ENCODE results near the gene ETV3. TPM values are rescaled to one million over a fixed set of nuclear protein-coding genes. Genes with fewer than 3 reads are reported as not detected.
A peak's percentile ranks its signal among the peaks of the same experiment; 100 is the strongest.

ETV3 gene
- total and polyA plus RNA-seq, 2 of the 4 experiments (the other 2 are of a cell fraction), result 6.4 to 14.7 TPM

GRCh38 chr1:157103268-157103667, 34.9 kb downstream of the ETV3 start:
- Histone ChIP-seq H3K14ac (replicated peaks; ENCODE audit: low read depth, low read length) (no peak overlapping the region), H3K9me1 (ENCODE audit: insufficient read depth, low read length) (peaks cover 19% of the 10 kb centered on the region), H3K4me3 (ENCODE audit: insufficient read depth, low read depth, low read length) (no peak overlapping the region), H4K20me1 (ENCODE audit: insufficient read depth, low read length) (no peaks in the 10 kb centered on the region), H3K9ac (ENCODE audit: low read depth, low read length) (no peak overlapping the region), H3K36me3 (ENCODE audit: control insufficient read depth, insufficient read depth, low read length) (no peaks in the 10 kb centered on the region), H2BK15ac (ENCODE audit: low read depth, low read length) (peak overlapping the region; percentile 38; the same call in 1 of the 3 replicates), H2AK5ac (ENCODE audit: low read depth, low read length) (no peak overlapping the region), H4K91ac (ENCODE audit: insufficient read depth, low read depth, low read length) (no peak overlapping the region), H3K4me1 (ENCODE audit: control insufficient read depth, insufficient read depth, low read length) (peaks cover 10% of the 10 kb centered on the region), H3K27ac (ENCODE audit: insufficient read depth, low read length) (no peak overlapping the region), H2AK9ac (replicated peaks; ENCODE audit: low read depth, low read length, poor library complexity) (no peak overlapping the region), H2AFZ (replicated peaks; ENCODE audit: low read length, poor library complexity) (no peak overlapping the region), H4K5ac (ENCODE audit: low read depth, low read length) (no peak overlapping the region), H2BK20ac (ENCODE audit: low read depth, low read length) (no peak overlapping the region), H2BK5ac (ENCODE audit: low read depth, low read length, poor library complexity, severe bottlenecking) (no peak overlapping the region), H3K56ac (ENCODE audit: extremely low read depth, insufficient read depth, low read length) (no peak overlapping the region), H3K9me3 (ENCODE audit: control insufficient read depth, insufficient read depth, low read length) (no peaks in the 10 kb centered on the region), H2BK120ac (ENCODE audit: low read depth, low read length) (no peak overlapping the region), H3K4ac (ENCODE audit: low read depth, low read length) (no peak overlapping the region), H3K18ac (ENCODE audit: low read depth, low read length) (no peak overlapping the region), H3K4me2 (ENCODE audit: low read depth, low read length) (no peak overlapping the region), H4K8ac (ENCODE audit: low read depth in 2 of 2, low read length in 2 of 2) (no peak overlapping the region), H3K27me3 (ENCODE audit: control insufficient read depth, insufficient read depth, low read length) (no peaks in the 10 kb centered on the region), H3K23ac (ENCODE audit: low read depth, low read length) (no peak overlapping the region), H3K79me1 (ENCODE audit: low read depth in 1 of 2, low read length in 2 of 2) (no peaks in the 10 kb centered on the region)
- ATAC-seq (ENCODE audit: low read depth) (no peak), DNase-seq (no peak)
- no peak for TF ChIP-seq RFX5 (IDR thresholded peaks at IDR 0.05; ENCODE audit: low read depth, low read length)
- no peak for TF ChIP-seq ELK1 (IDR thresholded peaks at IDR 0.05; ENCODE audit: borderline replicate concordance, low read depth, low read length)
- dilution Hi-C loops (cut with HindIII; ENCODE audit: low sequenced_read_pairs, unreplicated experiment) (no loop called here), intact Hi-C loops (cut with micrococcal nuclease) (no loop called here), in situ Hi-C loops (cut with MboI; ENCODE audit: low sequenced_read_pairs) (no loop called here)
- CTCF ChIA-PET, result interaction anchor here (3.0 kb wide), 1 partner anchor 13 kb away, joined by 9 read pairs; no protein-coding TSS in a partner anchor
- POLR2A ChIA-PET (ENCODE audit: unreplicated experiment), result interaction anchor here (0.6 kb wide), 1 partner anchor 56 kb away, joined by 9 read pairs; no protein-coding TSS in a partner anchor
- 45% methylated on average over 2 of the region's 5 CpGs; no CpG with 5 or more reads in 1 of the 2 experiments for WGBS, 2 experiments (ENCODE audit: extremely low coverage in 2 of 2, insufficient read length in 1 of 2)
- no TSS peak for BruUV-seq (replicated peaks)
